HUES48 (cell line): Measurements from ENCODE around the gene FOXD4L6.
"Not testable (repeated sequence)": the region's sequence is repeated elsewhere in the genome, so short reads cannot be mapped to it uniquely, and the experiment has no call there.

Experiments used
- H3K27ac ChIP-seq: one replicate; pipeline ENCODE4 v1.7.0; 2013; ENCODE audit warnings: low read depth, low read length, inconsistent platforms
- H3K27me3 ChIP-seq: 2 replicates; pipeline ENCODE4 v1.6.1; 2013; ENCODE audit warnings: mild to moderate bottlenecking, low read length; ENCODE audit not compliant: control insufficient read depth, insufficient read depth
- H3K36me3 ChIP-seq: 2 replicates; pipeline ENCODE4 v1.6.1; 2013; ENCODE audit warnings: low read length; ENCODE audit not compliant: control insufficient read depth, insufficient read depth
- H3K4me1 ChIP-seq: 2 replicates; pipeline ENCODE4 v1.6.1; 2013; ENCODE audit warnings: mild to moderate bottlenecking, low read length; ENCODE audit not compliant: control insufficient read depth, insufficient read depth
- H3K4me3 ChIP-seq: 2 replicates; pipeline ENCODE4 v1.5.1; 2013; ENCODE audit warnings: mild to moderate bottlenecking, low read depth, low read length
- H3K9ac ChIP-seq: 2 replicates; pipeline ENCODE4 v1.6.1; 2013; ENCODE audit warnings: mild to moderate bottlenecking, low read depth, low read length, moderate library complexity
- H3K9me3 ChIP-seq: 2 replicates; pipeline ENCODE4 v1.6.1; 2013; ENCODE audit warnings: low read length; ENCODE audit not compliant: control insufficient read depth, insufficient read depth

FOXD4L6 gene

DNA sequence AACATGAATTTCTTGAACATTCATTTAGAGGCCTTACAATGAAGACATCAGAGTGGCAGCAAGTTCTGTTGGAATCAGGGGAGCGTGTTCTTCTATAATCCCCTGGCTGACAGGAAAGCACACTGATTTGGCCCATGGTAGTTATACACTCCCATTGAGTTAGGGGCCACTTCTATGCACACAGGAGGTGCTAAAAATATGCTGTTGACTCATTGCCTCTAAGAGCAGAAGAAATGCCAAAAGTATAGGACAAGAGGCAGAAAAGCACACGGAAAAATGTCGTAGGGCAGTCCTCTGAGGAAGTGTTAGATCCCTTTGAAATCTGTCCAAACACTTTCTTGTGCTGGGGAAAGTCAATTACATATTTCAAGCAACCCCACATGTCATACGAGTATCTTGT is 49.0 kb downstream of the FOXD4L6 start:
- not testable (repeated sequence) for H3K4me1 ChIP-seq, H3K9me3 ChIP-seq, H3K36me3 ChIP-seq, H3K27ac ChIP-seq, H3K4me3 ChIP-seq, H3K9ac ChIP-seq
- peaks cover 54% of the 10 kb centered on the region for H3K27me3 ChIP-seq

DNA sequence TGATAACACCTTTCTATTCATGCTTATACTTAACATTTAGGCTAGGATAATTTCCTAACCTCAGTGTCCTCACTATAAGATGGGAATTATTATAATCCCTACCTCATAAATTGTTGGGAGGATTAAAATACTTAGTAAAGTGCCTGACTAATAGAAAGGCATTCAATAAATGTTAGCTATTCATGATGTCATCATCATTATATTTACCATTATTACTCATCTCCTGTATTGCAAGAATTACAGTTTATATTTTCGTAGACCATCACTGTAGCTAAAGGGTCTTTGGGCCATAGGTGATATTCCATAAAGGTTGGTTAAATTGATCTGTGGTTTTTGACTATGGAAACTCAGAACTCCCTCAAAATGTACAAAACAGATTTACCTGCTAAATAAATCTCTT is 50.9 kb downstream of the FOXD4L6 start:
- not testable (repeated sequence) for H3K27ac ChIP-seq, H3K9me3 ChIP-seq, H3K4me3 ChIP-seq, H3K9ac ChIP-seq, H3K4me1 ChIP-seq, H3K36me3 ChIP-seq
- peaks cover 66% of the 10 kb centered on the region for H3K27me3 ChIP-seq
